Mucosa of rectum (tissue), 2 donors: ENCODE measurements around the gene SHC2.
"Not testable (repeated sequence)": the region's sequence is repeated elsewhere in the genome, so short reads cannot be mapped to it uniquely, and the experiment has no call there.

Experiments
- H3K27ac ChIP-seq, 2 donors: one replicate each; pipeline ENCODE4 v1.7.0; 2013; ENCODE audit warnings: inconsistent platforms in 2 of 2, low read depth in 2 of 2, low read length in 2 of 2
- H3K27me3 ChIP-seq, 2 donors: one replicate each; pipeline ENCODE4 v1.7.0; 2013; ENCODE audit warnings: low read length in 2 of 2; ENCODE audit not compliant: control insufficient read depth in 2 of 2, insufficient read depth in 2 of 2
- H3K36me3 ChIP-seq, 2 donors: one replicate each; pipeline ENCODE4 v1.7.0; 2013; ENCODE audit warnings: low read length in 2 of 2; ENCODE audit not compliant: control insufficient read depth in 2 of 2, insufficient read depth in 2 of 2
- H3K4me1 ChIP-seq, 2 donors: one replicate each; pipeline ENCODE4 v1.7.0; 2013; ENCODE audit warnings: low read length in 2 of 2, mild to moderate bottlenecking in 1 of 2; ENCODE audit not compliant: control insufficient read depth in 2 of 2, insufficient read depth in 2 of 2
- H3K4me3 ChIP-seq, 2 donors: one replicate each; pipeline ENCODE4 v1.7.0; 2013; ENCODE audit warnings: low read length in 2 of 2
- H3K9ac ChIP-seq, 2 donors: one replicate each; pipeline ENCODE4 v1.7.0; 2013; ENCODE audit warnings: low read length in 2 of 2, low read depth in 1 of 2, mild to moderate bottlenecking in 1 of 2
- H3K9me3 ChIP-seq, 2 donors: one replicate each; pipeline ENCODE4 v1.7.0; 2013; ENCODE audit warnings: low read length in 2 of 2; ENCODE audit not compliant: control insufficient read depth in 2 of 2
- donor health status: healthy.
- donor health status: Normal muscosa, but diverticular disease.

The SHC2 gene

GRCh38 chr19:435707-436412 lies 25.0 kb downstream of the SHC2 start:
- Histone ChIP-seq H3K27me3 (no peaks in the 10 kb centered on the region), H3K27ac (no peak overlapping the region), H3K4me3 (no peak overlapping the region), H3K9ac (no peak overlapping the region), H3K4me1 (no peaks in the 10 kb centered on the region), H3K9me3 (no peaks in the 10 kb centered on the region), H3K36me3 (no peaks in the 10 kb centered on the region)

GRCh38 chr19:435056-435706 lies 25.7 kb downstream of the SHC2 start:
- H3K27me3 ChIP-seq, result no peaks in the 10 kb centered on the region

GRCh38 chr19:434152-434960 lies 26.5 kb downstream of the SHC2 start:
- Histone ChIP-seq H3K36me3 (no peaks in the 10 kb centered on the region), H3K4me3 (no peak overlapping the region), H3K4me1 (no peaks in the 10 kb centered on the region), H3K27ac (no peak overlapping the region), H3K9ac (no peak overlapping the region), H3K9me3 (no peaks in the 10 kb centered on the region), H3K27me3 (no peaks in the 10 kb centered on the region)

More at GRCh38 chr19:435056-435706, 25.7 kb downstream of the SHC2 start:
- H3K4me3 ChIP-seq, result no peak overlapping the region
- no peaks in the 10 kb centered on the region for H3K9me3 ChIP-seq
- no peaks in the 10 kb centered on the region for H3K36me3 ChIP-seq
- H3K4me1 ChIP-seq, result no peaks in the 10 kb centered on the region
- H3K27ac ChIP-seq, result no peak overlapping the region
- no peak overlapping the region for H3K9ac ChIP-seq

GRCh38 chr19:430701-431100 lies 30.1 kb downstream of the SHC2 start:
- Histone ChIP-seq H3K27me3 (no peaks in the 10 kb centered on the region), H3K36me3 (no peaks in the 10 kb centered on the region), H3K27ac (no peak overlapping the region), H3K4me3 (no peak overlapping the region), H3K4me1 (no peaks in the 10 kb centered on the region), H3K9me3 (no peaks in the 10 kb centered on the region), H3K9ac (no peak overlapping the region)

- H3K4me3 ChIP-seq, result no peak overlapping the region
- no peaks in the 10 kb centered on the region for H3K9me3 ChIP-seq
- no peaks in the 10 kb centered on the region for H3K27me3 ChIP-seq
- H3K36me3 ChIP-seq, result no peaks in the 10 kb centered on the region
- no peak overlapping the region for H3K27ac ChIP-seq
- H3K4me1 ChIP-seq, result no peaks in the 10 kb centered on the region
- no peak overlapping the region for H3K9ac ChIP-seq
Measured at GRCh38 chr19:428149-428548, 32.7 kb downstream of the SHC2 start.

GRCh38 chr19:427675-428074 lies 33.2 kb downstream of the SHC2 start:
- not testable (repeated sequence) for H3K9ac ChIP-seq, H3K27me3 ChIP-seq, H3K4me3 ChIP-seq, H3K27ac ChIP-seq, H3K36me3 ChIP-seq, H3K4me1 ChIP-seq, H3K9me3 ChIP-seq

- H3K36me3 ChIP-seq, result no peaks in the 10 kb centered on the region
Measured at GRCh38 chr19:426725-427445, 33.9 kb downstream of the SHC2 start.

GRCh38 chr19:425056-425455 lies 35.8 kb downstream of the SHC2 start:
- Histone ChIP-seq H3K36me3 (no peaks in the 10 kb centered on the region), H3K4me1 (no peaks in the 10 kb centered on the region), H3K27ac (no peak overlapping the region), H3K4me3 (no peak overlapping the region), H3K27me3 (no peaks in the 10 kb centered on the region), H3K9me3 (no peaks in the 10 kb centered on the region), H3K9ac (no peak overlapping the region)

More at GRCh38 chr19:426725-427445, 33.9 kb downstream of the SHC2 start:
- no peak overlapping the region for H3K9ac ChIP-seq
- H3K4me3 ChIP-seq, result no peak overlapping the region
- H3K9me3 ChIP-seq, result no peaks in the 10 kb centered on the region
- no peaks in the 10 kb centered on the region for H3K4me1 ChIP-seq
- no peaks in the 10 kb centered on the region for H3K27me3 ChIP-seq
- H3K27ac ChIP-seq, result no peak overlapping the region

- no peaks in the 10 kb centered on the region for H3K27me3 ChIP-seq
- no peak overlapping the region for H3K27ac ChIP-seq
- H3K4me1 ChIP-seq, result no peaks in the 10 kb centered on the region
- no peaks in the 10 kb centered on the region for H3K9me3 ChIP-seq
- H3K36me3 ChIP-seq, result no peaks in the 10 kb centered on the region
- no peak overlapping the region for H3K4me3 ChIP-seq
- no peak overlapping the region for H3K9ac ChIP-seq
Measured at GRCh38 chr19:424546-424945, 36.3 kb downstream of the SHC2 start.
